ES-I3 (cell line): ENCODE data around the gene TP63.

Experiments
- H3K36me3 ChIP-seq: 2 replicates; pipeline ENCODE4 v1.6.1; 2013; ENCODE audit warnings: mild to moderate bottlenecking, low read length, control low read depth, moderate library complexity; ENCODE audit not compliant: insufficient read depth
- H3K4me1 ChIP-seq: 2 replicates; pipeline ENCODE4 v1.6.1; 2013; ENCODE audit warnings: mild to moderate bottlenecking, control low read depth, low read length; ENCODE audit not compliant: insufficient read depth
- H3K9ac ChIP-seq: 2 replicates; pipeline ENCODE4 v1.6.1; 2013; ENCODE audit warnings: low read depth, mild to moderate bottlenecking, low read length, moderate library complexity
- H3K9me3 ChIP-seq: 2 replicates; pipeline ENCODE4 v1.6.1; 2013; ENCODE audit warnings: mild to moderate bottlenecking, low read length, moderate library complexity; ENCODE audit not compliant: control insufficient read depth, insufficient read depth

Gene TP63

DNA sequence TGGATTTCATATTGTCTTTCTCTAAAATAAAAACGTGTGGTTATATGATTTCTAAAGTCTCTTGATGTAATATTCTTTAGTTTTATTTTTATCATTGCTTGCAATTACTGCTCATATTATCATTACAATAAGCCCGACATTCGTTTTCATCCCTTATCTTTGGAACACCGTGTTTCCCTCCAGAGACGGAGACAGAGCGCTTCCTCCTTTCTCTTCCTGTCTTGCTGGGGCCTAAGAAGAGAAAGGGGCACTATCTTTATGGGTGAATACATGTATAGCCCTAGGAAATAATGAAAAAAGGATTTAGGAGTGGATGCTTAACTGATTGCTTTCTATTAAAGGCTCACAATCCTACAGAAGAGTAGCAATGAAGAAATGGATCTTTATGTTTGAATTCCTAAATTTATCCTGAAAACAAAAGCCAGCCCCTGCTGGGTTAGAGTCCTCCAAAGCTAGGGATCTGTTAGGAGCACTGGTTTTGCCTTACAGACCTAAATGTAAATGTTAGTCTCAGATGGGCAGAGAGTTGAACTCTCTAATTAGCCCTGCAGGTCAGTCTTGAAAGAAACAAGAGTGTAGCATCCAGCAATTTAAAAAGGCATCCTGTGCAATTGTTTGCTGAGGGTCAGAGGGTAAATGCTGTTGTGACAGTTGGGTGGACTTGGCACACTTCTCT is 145.1 kb downstream of the TP63 start:
- H3K9ac ChIP-seq: no peak overlapping the region
- H3K36me3 ChIP-seq: no peaks in the 10 kb centered on the region
- no peaks in the 10 kb centered on the region; the same call in 1 of the 2 replicates for H3K9me3 ChIP-seq
- no peaks in the 10 kb centered on the region for H3K4me1 ChIP-seq

DNA sequence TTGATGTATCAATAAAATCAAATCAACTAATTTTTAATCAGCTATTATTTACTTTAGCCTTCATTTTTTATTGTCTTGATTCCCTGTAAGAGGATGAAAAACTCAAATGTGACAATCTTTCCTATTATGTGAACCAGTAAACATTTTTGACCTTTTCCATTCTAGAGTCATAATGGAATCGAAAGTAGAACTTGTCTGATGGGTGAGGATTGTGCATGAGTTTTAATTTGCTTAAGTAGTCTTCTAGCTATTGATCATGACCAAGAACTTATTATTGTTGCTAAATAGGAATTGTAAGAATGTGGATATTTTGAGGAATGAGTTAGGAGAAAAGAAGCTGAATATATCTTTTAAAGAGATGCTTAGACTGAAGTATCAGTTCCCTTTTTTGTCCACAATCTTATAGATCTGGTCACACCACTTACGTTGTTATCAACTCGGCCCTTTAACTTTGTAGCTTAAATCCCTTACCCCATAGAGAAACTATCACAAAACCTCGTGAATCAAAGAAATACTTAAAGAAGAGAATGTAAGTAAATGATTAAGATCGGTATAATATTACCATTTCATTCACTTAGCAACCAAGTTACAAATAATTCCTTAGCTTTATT is 147.3 kb downstream of the TP63 start:
- no peaks in the 10 kb centered on the region for H3K36me3 ChIP-seq
- H3K4me1 ChIP-seq: no peaks in the 10 kb centered on the region
- no peak overlapping the region for H3K9ac ChIP-seq
- H3K9me3 ChIP-seq: no peaks in the 10 kb centered on the region; the same call in 1 of the 2 replicates

DNA sequence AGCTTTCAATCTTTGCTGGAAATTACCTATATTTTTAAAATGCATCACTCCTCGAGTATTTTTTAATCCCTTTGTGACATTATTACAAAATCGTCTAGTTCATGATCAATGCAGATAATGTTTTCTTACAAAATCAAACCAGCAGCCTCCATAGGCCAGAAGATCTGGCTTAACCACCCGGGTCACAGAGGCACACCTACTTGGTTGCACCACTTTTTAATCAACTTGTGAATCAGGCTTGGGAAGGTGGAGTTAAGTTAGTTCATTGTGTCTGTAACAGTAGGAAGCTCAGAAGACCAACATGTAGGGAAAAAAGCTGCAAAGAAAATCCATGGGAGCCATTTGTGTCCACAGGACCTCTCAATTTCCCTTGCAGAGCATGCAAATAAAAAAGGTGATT is 148.0 kb downstream of the TP63 start:
- Histone ChIP-seq H3K9ac (no peak overlapping the region), H3K36me3 (no peaks in the 10 kb centered on the region), H3K9me3 (no peaks in the 10 kb centered on the region; the same call in 1 of the 2 replicates), H3K4me1 (no peaks in the 10 kb centered on the region)

DNA sequence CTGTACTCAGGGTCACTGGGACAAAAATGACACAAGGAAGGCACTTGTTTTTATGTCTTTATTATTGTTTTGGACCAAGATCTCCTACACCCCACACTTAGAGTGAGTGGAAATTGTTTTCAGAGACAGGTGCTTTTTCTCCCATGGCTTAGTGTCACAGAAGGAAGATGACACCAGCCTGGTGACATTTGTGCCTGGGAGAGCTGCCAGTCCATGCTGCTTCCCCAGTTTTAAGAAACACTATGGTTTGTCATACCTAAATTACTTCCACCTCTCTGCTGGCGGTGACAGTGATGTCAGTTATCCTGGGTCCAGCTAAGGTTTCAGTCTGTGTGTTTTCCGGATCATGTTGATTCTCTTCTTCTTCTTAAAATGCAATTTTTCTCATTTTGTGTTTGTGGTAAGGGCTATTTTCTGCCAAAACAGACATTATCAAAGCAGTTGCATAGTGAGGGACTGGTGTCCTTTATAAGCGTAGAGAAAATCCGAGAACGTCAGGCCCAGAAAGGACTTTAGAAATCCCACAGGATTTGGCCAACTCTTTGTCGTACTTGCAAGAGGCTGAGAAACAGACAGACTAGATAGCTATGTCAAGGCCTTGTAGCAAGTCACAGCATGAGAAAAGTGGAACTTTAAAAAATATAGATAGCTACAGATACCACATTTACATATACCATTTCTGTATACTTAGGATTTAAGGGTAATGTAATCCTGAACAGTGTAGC is 149.5 kb downstream of the TP63 start:
- Histone ChIP-seq H3K4me1 (no peaks in the 10 kb centered on the region), H3K36me3 (no peaks in the 10 kb centered on the region), H3K9me3 (no peaks in the 10 kb centered on the region; the same call in 1 of the 2 replicates), H3K9ac (no peak overlapping the region)

DNA sequence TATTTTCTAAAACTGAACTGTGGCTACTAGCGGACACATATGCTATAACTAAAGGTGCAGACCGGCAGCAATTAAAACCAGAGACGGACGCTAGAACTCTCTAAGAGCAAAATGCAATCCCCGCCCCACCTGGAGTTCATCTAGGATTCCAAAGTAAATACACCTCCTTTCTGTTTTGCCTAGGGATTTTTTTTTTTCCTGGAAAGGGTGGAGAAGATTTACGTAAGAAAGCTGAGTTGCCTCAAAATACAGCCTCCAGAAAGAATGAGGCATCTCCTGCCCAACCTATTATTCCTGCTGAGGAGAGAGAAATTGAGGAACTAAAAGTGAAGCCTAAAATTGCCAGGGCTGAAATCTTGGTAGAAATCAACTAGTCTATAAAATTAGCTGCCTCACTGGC is 150.2 kb downstream of the TP63 start:
- no peaks in the 10 kb centered on the region; the same call in 1 of the 2 replicates for H3K9me3 ChIP-seq
- H3K36me3 ChIP-seq: no peaks in the 10 kb centered on the region
- H3K9ac ChIP-seq: no peak overlapping the region
- H3K4me1 ChIP-seq: no peaks in the 10 kb centered on the region

DNA sequence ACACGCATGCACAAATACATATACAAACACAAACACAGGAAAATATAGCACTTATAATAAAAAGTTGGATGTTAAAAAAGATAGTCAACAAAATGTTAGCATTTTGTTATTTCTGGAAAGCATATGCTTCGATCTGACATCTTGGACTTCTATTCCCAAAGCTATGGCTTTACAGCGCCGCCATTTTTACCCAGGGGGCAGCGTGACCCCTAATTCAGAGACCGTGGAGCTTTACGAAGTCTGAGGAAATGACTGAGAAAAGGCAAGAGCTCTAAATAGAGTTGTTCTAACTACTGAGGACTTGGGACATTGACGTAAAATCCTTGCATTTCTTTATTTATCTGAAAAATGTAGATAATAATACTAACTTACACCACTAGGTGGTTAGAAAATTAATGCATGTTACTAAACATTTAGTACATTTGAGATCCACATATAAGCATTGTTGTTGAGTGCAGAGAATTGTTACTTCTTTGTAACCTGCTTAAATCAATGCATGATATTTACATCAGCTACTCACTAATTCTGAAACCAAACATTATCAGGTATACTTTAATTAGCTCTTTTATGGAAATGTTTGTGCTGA is 155.4 kb downstream of the TP63 start:
- H3K9ac ChIP-seq: no peak overlapping the region
- H3K9me3 ChIP-seq: no peaks in the 10 kb centered on the region
- no peaks in the 10 kb centered on the region for H3K4me1 ChIP-seq
- no peaks in the 10 kb centered on the region for H3K36me3 ChIP-seq

DNA sequence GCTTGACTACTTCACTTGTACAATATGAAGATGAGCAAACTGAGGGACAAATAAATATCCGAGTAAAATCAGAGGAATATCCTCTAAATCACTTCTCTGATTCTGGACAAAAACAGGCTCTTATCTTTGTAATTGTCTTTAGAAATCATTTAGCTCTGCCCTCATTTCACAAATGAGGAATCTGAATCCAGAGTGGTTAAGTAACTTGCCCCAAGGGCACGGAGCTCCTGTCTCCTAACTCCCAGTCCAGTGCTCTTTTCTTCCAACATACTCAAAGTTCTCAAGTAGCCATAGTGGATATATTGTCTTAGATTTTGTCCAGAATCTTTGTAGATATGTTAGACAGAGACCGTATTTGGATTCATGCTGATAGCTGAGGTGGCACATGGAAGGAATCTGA is 156.0 kb downstream of the TP63 start:
- Histone ChIP-seq H3K4me1 (no peaks in the 10 kb centered on the region), H3K36me3 (no peaks in the 10 kb centered on the region), H3K9ac (no peak overlapping the region), H3K9me3 (no peaks in the 10 kb centered on the region)

DNA sequence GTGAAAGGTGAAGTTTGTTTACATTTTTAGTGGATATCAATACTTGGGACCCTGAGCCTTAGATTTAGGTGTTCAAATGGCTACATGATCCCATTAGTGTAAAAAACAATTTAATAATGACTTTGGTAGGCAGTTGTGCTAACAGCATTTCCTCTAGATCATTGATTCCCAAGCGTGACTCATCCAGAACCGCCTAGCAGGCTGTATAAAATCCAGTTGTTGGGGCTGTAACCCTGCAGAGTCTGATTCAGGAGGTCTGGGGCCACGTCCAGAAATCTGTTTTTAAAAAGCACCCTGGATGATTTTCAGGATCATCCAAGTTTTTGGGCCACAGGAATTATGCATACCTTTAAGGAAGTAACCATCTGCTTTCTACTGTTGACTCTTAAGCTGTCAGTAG is 156.4 kb downstream of the TP63 start:
- Histone ChIP-seq H3K4me1 (no peaks in the 10 kb centered on the region), H3K36me3 (no peaks in the 10 kb centered on the region), H3K9ac (no peak overlapping the region), H3K9me3 (no peaks in the 10 kb centered on the region)

DNA sequence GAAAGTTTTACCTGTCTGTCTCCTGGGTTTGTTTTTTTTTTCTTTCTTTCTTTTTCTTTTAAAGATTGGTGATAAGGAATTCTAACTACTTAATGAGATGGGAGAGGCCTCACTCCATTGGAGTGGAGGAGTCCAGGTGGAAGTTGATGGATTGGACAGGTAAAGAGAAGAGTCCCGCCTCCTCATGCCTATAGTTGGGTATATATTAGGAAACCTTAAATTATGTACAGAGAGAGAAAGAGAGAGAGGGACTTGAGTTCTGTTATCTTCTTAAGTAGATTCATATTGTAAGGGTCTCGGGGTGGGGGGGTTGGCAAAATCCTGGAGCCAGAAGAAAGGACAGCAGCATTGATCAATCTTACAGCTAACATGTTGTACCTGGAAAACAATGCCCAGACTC is 158.2 kb downstream of the TP63 start:
- Histone ChIP-seq H3K9ac (no peak overlapping the region), H3K9me3 (no peaks in the 10 kb centered on the region), H3K36me3 (no peaks in the 10 kb centered on the region), H3K4me1 (no peaks in the 10 kb centered on the region; the same call in 1 of the 2 replicates)

DNA sequence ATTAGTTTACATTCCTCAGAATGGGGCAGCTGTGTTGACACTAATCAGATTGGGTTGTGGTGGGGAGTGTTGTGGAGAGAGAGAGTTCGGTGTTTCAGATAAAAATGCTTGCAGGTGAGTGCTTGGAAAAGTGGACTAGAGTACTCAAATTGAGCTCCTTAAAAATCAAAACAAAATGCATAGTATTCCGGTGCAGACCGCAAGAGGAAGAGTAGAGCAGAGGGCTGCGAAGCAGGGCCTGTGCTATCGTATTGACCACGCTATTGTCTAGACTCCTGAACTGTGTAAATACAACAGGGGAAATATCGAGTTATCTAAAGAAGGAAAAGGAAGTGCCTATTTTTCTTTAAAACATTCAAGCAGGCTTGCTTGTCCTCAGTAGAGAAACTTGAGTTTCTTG is 159.5 kb downstream of the TP63 start:
- no peaks in the 10 kb centered on the region for H3K9me3 ChIP-seq
- H3K9ac ChIP-seq: no peak overlapping the region
- no peaks in the 10 kb centered on the region; the same call in 1 of the 2 replicates for H3K4me1 ChIP-seq
- no peaks in the 10 kb centered on the region for H3K36me3 ChIP-seq

DNA sequence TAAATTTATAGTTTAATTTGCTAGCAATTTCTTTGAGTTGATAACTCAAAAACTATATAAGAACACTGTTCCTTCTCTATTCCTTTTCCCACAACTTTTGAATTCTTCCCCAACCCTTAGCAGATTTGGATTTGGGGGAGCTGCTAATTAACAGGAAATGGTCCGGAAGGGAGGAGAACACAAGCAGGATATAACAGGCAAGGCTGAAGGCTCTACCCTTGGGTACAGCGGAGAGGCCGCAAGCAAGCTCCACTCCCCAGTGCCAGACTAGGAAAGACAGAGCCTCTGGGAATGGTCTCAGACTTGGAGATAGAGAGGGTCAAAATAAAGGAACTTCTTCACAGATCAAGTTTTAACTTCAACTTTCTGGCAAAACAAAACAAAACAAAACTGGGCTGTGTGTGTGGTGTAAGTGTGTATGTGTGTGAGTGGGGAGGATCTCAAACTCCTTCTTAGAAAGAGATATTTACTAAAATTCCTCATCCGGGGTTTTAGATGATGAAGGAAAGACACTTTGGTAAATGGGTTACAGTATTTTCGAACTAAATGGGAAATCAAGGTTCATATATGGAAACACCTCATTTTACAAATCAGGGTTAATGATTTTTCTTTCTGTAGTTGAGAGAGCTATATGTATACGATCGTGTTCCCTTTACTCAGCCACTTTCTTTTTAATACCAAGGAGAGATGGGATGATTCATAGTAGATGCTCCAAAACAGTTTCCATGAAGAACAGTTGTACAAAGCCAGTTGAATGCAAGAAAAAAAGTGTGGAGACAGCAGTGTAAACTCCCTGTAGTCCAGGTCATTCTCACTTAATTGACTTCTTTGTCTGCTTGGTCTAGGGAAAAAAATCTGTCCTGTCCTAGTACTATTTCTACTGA is 161.1 kb downstream of the TP63 start:
- Histone ChIP-seq H3K9me3 (no peaks in the 10 kb centered on the region), H3K9ac (no peak overlapping the region), H3K4me1 (no peaks in the 10 kb centered on the region; the same call in 1 of the 2 replicates), H3K36me3 (no peaks in the 10 kb centered on the region)

DNA sequence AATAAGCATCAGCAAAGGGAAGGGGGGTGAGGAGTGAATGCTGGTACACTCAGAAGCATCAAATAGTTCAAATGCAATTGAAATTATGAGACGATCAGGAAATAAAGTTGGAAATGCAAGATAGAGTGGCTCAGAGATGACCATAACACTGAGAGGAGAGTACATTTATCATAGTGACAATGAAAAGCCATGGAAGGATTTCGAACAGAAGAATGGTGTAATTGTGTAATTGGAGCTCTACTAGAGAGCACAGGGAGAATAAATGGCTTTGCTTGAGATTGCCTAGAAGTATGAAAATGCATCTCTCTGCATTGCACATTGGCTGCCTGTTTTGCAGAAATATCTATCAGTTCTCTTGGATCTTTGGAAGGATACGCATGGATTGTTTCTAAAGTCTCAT is 163.3 kb downstream of the TP63 start:
- Histone ChIP-seq H3K36me3 (no peaks in the 10 kb centered on the region), H3K4me1 (no peaks in the 10 kb centered on the region; the same call in 1 of the 2 replicates), H3K9ac (no peak overlapping the region), H3K9me3 (no peaks in the 10 kb centered on the region)

DNA sequence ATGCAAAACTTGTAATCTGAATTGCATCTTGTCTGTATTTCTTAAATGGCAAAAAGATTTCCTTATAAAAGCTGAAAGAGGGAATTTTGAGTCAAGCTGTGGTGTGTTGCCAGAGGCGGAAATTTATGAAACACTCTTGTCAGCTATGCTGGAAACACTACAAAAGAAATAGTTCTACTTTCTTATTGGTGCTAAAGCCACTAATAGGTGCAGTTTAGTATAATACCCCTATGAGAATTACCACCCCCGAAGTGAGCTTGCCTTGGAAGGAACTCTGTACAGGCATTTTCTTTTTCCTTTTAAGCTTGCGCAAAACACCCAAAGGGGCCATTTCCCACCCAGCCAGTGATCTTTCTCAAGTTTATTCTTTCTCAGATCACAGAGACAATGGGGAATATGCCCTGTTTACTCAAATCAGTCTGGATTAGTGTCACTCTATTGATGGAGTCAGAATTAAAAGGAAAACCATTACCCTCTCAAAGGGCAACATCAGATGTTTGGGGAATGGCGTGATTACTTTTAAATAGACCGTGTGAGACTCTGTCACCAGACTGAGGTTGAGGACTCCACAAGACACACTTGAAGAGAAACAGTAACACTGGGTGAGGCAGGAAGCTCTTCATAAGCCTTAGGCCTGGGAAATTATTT is 166.0 kb downstream of the TP63 start:
- H3K36me3 ChIP-seq: no peaks in the 10 kb centered on the region
- H3K9me3 ChIP-seq: no peaks in the 10 kb centered on the region
- H3K4me1 ChIP-seq: no peaks in the 10 kb centered on the region; the same call in 1 of the 2 replicates
- no peak overlapping the region for H3K9ac ChIP-seq
